Measurements from ENCODE around the gene NDEL1. TPM values are rescaled to one million over a fixed set of nuclear protein-coding genes. Genes with fewer than 3 reads are reported as not detected.

NDEL1 gene
- total RNA-seq, 1 experiment from 2014 or later, result 34.7 TPM

DNA sequence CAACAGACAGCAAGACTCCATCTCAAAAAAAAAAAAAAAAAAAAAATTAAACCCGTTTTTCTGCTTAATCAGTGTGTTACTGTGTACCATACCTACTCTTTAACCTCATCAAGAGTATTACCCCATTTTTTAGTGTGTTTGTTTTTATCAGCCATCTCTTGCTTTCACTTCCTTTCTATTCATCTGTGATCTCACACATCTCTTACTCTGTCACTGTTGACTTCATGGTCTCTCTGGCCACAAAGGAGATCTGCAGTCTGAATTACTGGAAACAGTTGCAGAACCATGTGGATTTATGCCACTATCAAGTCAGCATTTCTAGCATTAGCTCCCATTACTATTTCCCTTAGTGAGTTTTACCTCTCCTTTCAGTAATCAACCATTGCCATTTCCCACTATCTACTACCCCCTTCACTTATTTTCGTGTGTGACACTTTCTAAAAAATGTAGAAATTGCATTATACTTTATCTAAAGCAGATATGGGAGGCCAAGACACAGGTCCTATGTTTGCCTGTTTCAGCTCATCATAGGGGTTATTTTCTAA, 20.1 kb downstream of the NDEL1 start (continued):
- TF ChIP-seq ZNF423 (CRISPR knock-in tag; IDR thresholded peaks at IDR 0.05) (no peak), ZNF219 (CRISPR knock-in tag; IDR thresholded peaks at IDR 0.05; ENCODE audit: borderline replicate concordance) (no peak), TP53 (CRISPR knock-in tag; IDR thresholded peaks at IDR 0.05) (no peak)

- TF ChIP-seq, protein P1, sequence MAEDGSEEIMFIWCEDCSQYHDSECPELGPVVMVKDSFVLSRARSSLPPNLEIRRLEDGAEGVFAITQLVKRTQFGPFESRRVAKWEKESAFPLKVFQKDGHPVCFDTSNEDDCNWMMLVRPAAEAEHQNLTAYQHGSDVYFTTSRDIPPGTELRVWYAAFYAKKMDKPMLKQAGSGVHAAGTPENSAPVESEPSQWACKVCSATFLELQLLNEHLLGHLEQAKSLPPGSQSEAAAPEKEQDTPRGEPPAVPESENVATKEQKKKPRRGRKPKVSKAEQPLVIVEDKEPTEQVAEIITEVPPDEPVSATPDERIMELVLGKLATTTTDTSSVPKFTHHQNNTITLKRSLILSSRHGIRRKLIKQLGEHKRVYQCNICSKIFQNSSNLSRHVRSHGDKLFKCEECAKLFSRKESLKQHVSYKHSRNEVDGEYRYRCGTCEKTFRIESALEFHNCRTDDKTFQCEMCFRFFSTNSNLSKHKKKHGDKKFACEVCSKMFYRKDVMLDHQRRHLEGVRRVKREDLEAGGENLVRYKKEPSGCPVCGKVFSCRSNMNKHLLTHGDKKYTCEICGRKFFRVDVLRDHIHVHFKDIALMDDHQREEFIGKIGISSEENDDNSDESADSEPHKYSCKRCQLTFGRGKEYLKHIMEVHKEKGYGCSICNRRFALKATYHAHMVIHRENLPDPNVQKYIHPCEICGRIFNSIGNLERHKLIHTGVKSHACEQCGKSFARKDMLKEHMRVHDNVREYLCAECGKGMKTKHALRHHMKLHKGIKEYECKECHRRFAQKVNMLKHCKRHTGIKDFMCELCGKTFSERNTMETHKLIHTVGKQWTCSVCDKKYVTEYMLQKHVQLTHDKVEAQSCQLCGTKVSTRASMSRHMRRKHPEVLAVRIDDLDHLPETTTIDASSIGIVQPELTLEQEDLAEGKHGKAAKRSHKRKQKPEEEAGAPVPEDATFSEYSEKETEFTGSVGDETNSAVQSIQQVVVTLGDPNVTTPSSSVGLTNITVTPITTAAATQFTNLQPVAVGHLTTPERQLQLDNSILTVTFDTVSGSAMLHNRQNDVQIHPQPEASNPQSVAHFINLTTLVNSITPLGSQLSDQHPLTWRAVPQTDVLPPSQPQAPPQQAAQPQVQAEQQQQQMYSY (CRISPR knock-in tag; IDR thresholded peaks at IDR 0.05), result no peak
- H3K27me3 Mint-ChIP-seq (ENCODE audit: low read depth), result no peaks in the 10 kb centered on the region
- no peak for DNase-seq (ENCODE audit: low spot score)
- no peaks in the 10 kb centered on the region for H3K9me3 Mint-ChIP-seq
- ChIA-PET POLR2A (no interaction called here), CTCF (no interaction called here)
- H3K36me3 Mint-ChIP-seq, result peaks cover 37% of the 10 kb centered on the region
- no peak for ATAC-seq
- no peak overlapping the region for H3K27ac Mint-ChIP-seq
- no peak overlapping the region for H3K4me3 Mint-ChIP-seq
- no peaks in the 10 kb centered on the region for H3K4me1 Mint-ChIP-seq
These were observed 22.4 kb downstream of the NDEL1 start for GRCh38 chr17:8458128-8458527.

GRCh38 chr17:8459107-8459506, 23.4 kb downstream of the NDEL1 start:
- peaks cover 37% of the 10 kb centered on the region for H3K36me3 Mint-ChIP-seq
- POLR2A ChIA-PET, result interaction anchor here (1.2 kb wide), 1 partner anchor 50 kb away, joined by 3 read pairs; no protein-coding TSS in a partner anchor

GRCh38 chr17:8459831-8460230, 24.1 kb downstream of the NDEL1 start:
- Mint-ChIP-seq H3K9me3 (no peaks in the 10 kb centered on the region), H3K27me3 (ENCODE audit: low read depth) (no peaks in the 10 kb centered on the region), H3K27ac (no peak overlapping the region), H3K4me3 (no peak overlapping the region), H3K4me1 (no peaks in the 10 kb centered on the region), H3K36me3 (peaks cover 33% of the 10 kb centered on the region)
- CTCF ChIA-PET, result no interaction called here
- POLR2A ChIA-PET, result interaction anchor here (1.2 kb wide), 1 partner anchor 51 kb away, joined by 3 read pairs; no protein-coding TSS in a partner anchor
- DNase-seq (ENCODE audit: low spot score) (no peak), ATAC-seq (no peak)
- no peak for TF ChIP-seq NFE2L1 (CRISPR knock-in tag; IDR thresholded peaks at IDR 0.05)
- TF ChIP-seq, protein P2, sequence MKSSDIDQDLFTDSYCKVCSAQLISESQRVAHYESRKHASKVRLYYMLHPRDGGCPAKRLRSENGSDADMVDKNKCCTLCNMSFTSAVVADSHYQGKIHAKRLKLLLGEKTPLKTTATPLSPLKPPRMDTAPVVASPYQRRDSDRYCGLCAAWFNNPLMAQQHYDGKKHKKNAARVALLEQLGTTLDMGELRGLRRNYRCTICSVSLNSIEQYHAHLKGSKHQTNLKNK (CRISPR knock-in tag; IDR thresholded peaks at IDR 0.05), result no peak
- no peak for TF ChIP-seq ARID4B (CRISPR knock-in tag; IDR thresholded peaks at IDR 0.05; ENCODE audit: borderline replicate concordance)
- no peak for TF ChIP-seq MXD4 (CRISPR knock-in tag; IDR thresholded peaks at IDR 0.05; ENCODE audit: borderline replicate concordance)

More at GRCh38 chr17:8459107-8459506, 23.4 kb downstream of the NDEL1 start:
- no peaks in the 10 kb centered on the region for H3K9me3 Mint-ChIP-seq
- H3K4me1 Mint-ChIP-seq, result no peaks in the 10 kb centered on the region
- H3K27me3 Mint-ChIP-seq (ENCODE audit: low read depth), result no peaks in the 10 kb centered on the region
- CTCF ChIA-PET, result no interaction called here
- H3K4me3 Mint-ChIP-seq, result no peak overlapping the region
- no peak for DNase-seq (ENCODE audit: low spot score)
- ATAC-seq, result no peak
- no peak overlapping the region for H3K27ac Mint-ChIP-seq
- TF ChIP-seq SP1 (CRISPR knock-in tag; conservative IDR thresholded peaks at IDR 0.05), result no peak
- TF ChIP-seq ATF2 (CRISPR knock-in tag; IDR thresholded peaks at IDR 0.05; ENCODE audit: borderline replicate concordance, low read depth), result no peak
- no peak for TF ChIP-seq TEAD4 (CRISPR knock-in tag; IDR thresholded peaks at IDR 0.05)
- no peak for TF ChIP-seq MYBL2 (CRISPR knock-in tag; IDR thresholded peaks at IDR 0.05)
- no peak for TF ChIP-seq NFYB (CRISPR knock-in tag; conservative IDR thresholded peaks at IDR 0.05; ENCODE audit: low read depth)

Measured in WTC11 (cell line).